GM12874 (cell line): Measurements from ENCODE around the gene RPS6KB2.

ENCODE experiments used
- TF ChIP-seq, protein P1 (sequence below): IDR thresholded peaks from 2 replicates; pipeline ENCODE4 v1.5.1; 2011; ENCODE audit warnings: low read depth, mild to moderate bottlenecking, control low read depth, low read length, moderate library complexity; ENCODE audit not compliant: insufficient read depth

RPS6KB2 gene

DNA sequence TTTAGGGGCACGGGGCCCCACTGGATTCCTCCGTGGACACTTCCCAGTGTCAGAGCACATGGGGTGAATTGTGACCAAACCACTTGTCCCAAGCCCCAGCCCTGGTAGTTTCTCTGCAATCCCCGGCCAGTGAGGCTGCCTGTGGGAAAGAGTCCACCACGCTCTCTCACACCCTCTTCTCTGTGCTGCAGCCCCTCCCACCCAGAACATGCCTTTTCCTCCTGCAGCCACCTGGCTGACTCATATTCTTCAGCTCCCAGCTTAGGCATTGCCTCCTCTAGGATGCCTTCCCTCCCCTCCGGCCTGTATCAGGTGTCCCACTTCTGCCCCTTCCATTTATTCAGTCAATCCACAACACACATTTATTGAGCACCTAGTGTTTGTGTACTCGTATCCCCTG lies 5.4 kb upstream of the RPS6KB2 start:
- TF ChIP-seq, protein P1, sequence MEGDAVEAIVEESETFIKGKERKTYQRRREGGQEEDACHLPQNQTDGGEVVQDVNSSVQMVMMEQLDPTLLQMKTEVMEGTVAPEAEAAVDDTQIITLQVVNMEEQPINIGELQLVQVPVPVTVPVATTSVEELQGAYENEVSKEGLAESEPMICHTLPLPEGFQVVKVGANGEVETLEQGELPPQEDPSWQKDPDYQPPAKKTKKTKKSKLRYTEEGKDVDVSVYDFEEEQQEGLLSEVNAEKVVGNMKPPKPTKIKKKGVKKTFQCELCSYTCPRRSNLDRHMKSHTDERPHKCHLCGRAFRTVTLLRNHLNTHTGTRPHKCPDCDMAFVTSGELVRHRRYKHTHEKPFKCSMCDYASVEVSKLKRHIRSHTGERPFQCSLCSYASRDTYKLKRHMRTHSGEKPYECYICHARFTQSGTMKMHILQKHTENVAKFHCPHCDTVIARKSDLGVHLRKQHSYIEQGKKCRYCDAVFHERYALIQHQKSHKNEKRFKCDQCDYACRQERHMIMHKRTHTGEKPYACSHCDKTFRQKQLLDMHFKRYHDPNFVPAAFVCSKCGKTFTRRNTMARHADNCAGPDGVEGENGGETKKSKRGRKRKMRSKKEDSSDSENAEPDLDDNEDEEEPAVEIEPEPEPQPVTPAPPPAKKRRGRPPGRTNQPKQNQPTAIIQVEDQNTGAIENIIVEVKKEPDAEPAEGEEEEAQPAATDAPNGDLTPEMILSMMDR: no peak

DNA sequence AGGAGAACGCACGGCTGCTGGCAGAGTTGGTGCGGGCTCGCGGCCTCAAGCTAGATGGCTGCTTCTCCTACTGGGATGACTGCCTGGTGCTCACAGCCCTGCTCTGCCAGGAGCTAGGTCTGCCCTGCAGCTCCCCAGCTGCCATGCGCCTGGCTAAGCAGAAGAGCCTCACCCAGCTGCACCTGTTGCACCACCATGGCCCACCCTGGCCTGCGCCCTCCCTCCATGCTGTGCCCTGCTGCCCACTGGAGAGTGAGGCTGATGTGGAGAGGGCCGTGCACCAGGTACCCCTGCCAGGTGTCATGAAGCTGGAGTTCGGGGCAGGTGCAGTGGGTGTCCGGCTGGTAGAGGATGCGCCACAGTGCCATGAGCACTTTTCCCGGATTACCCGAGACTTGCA lies 4.8 kb upstream of the RPS6KB2 start:
- TF ChIP-seq, protein P1: no peak

DNA sequence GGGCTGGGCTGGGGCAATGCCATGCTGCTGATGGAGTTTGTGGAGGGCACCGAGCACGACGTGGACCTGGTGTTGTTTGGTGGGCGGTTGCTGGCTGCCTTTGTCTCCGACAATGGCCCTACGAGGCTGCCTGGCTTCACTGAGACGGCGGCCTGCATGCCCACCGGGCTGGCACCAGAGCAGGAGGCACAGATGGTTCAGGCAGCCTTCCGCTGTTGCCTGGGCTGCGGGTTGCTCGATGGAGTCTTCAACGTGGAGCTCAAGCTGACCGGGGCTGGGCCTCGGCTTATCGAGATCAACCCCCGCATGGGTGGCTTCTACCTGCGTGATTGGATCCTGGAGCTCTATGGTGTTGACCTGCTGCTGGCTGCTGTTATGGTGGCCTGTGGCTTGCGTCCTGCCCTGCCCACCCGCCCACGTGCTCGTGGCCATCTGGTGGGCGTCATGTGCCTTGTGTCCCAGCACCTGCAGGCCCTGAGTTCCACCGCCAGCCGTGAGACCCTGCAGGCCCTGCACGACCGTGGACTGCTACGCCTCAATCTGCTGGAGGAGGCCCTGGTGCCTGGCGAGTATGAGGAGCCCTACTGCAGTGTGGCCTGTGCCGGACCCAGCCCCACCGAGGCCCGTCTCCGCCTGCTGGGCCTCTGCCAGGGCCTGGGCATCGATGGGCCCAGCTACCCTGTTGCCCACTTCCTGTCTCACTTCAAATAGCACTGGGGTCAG lies 4.2 kb upstream of the RPS6KB2 start:
- TF ChIP-seq, protein P1: no peak

DNA sequence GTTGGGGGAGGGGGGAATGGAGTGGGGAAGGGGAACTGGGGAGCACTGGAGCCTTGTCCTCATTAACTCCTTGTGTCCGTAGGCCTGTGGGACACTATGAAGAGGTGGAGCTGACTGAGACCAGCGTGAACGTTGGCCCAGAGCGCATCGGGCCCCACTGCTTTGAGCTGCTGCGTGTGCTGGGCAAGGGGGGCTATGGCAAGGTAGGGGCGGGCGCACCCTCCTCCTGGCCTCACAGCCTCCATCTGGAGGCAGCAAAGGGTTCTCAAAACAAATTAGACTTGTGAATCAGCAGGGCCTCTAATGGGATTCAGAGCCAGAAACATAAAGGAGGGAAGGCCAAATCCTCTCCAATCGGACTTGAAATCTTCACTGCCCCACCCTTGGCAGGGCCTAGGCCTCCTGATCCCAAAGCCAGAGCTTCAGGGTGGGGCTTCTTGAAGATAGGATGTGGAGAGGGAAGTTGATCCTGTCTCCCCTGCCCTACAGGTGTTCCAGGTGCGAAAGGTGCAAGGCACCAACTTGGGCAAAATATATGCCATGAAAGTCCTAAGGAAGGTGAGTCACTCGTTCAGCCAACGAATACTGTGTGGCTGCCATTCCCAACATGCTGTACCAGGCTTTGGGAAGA lies 859 bp downstream of the RPS6KB2 start:
- TF ChIP-seq, protein P1: no peak

DNA sequence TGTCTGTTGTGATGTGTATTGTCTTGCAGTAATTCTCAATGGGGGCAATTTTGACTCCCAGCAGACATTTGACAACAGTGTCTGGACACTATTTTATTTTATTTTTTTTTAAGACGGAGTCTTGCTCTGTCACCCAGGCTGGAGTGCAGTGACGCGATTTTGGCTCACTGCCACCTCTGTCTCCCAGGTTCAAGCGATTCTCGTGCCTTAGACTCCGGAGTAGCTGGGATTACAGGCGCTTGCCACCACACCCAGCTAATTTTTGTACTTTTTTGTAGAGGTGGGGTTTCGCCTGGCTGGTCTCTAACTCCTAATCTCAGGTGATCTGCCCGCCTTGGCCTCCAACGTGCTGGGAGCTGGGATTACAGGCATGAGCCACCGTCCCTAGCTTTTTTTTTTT lies 1.4 kb downstream of the RPS6KB2 start:
- TF ChIP-seq, protein P1: no peak

DNA sequence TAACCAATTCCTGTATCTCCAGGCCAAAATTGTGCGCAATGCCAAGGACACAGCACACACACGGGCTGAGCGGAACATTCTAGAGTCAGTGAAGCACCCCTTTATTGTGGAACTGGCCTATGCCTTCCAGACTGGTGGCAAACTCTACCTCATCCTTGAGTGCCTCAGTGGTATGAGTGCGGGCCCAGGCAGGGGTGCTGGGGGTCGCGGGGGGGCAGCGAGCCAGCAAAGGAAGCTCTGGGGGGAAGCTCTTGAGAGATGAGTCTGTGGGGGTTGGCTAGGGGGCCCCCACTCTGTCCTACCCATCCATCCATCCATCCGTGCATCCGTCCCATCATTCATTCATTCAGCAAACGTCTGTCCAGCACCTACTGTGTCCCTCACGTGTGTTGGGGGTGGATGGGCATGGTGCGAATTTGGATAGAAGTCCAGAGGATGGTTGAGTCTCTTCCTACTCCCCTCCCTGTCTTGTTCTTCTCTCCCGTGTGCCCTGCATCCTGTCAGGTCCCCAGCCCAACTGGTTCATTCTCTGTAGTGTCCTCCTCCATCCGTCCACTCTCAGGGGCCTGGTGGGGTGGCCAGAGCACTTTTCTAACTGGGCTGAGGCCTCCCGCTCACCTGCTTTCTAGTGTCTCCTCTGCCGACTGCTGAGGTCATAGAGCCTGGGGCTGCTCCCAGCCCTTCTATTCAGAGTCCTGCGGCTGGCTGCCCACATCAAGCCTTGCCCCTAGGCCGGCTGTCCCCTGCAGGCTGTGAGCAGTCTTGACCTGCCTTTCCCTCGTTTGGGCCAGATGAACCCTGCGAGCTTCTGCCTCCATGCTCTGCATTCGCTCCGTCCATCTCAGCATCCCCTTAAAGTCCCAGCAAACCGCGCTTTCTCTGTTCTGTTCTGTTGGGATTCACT lies 3.3 kb downstream of the RPS6KB2 start:
- TF ChIP-seq, protein P1: no peak

DNA sequence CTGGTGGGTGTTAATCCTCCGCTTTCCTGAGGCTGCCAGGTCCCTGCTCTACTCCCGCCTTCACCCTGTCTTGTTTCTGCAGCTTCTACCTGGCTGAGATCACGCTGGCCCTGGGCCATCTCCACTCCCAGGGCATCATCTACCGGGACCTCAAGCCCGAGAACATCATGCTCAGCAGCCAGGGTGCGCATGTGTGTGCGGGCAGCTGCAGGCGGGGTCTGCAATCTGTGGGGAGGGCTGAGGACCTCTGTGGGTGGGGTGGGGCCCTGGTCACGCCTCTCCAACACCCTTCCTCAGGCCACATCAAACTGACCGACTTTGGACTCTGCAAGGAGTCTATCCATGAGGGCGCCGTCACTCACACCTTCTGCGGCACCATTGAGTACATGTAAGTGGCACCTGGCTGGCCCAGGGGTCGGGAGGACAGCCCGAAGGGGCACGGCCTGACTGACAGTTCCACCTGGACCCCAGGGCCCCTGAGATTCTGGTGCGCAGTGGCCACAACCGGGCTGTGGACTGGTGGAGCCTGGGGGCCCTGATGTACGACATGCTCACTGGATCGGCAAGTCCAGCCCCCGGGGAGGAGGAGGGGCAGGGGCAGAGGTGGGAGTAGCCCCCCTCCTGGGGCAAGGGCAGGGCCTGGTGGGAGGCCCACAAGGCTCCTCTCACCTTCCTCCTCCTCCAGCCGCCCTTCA lies 4.5 kb downstream of the RPS6KB2 start:
- TF ChIP-seq, protein P1: no peak
